ENCODE data around the gene ROR2.

Gene ROR2

GRCh38 chr9:91900055-91900796 lies 49.8 kb downstream of the ROR2 start:
- DNase-seq (ENCODE audit: low read depth), result no peak

GRCh38 chr9:91899594-91899993 lies 50.4 kb downstream of the ROR2 start:
- DNase-seq (ENCODE audit: low read depth), result no peak

- DNase-seq (ENCODE audit: low read depth), result no peak
These were observed 50.8 kb downstream of the ROR2 start for GRCh38 chr9:91899219-91899563.

GRCh38 chr9:91898451-91899218 lies 51.4 kb downstream of the ROR2 start:
- DNase-seq (ENCODE audit: low read depth), result no peak

GRCh38 chr9:91897201-91897600 lies 52.8 kb downstream of the ROR2 start:
- DNase-seq (ENCODE audit: low read depth), result no peak

- DNase-seq (ENCODE audit: low read depth), result no peak
These were observed 53.4 kb downstream of the ROR2 start for GRCh38 chr9:91896513-91897121.

GRCh38 chr9:91896097-91896496 lies 53.9 kb downstream of the ROR2 start:
- no peak for DNase-seq (ENCODE audit: low read depth)

GRCh38 chr9:91894536-91894935 lies 55.5 kb downstream of the ROR2 start:
- DNase-seq (ENCODE audit: low read depth), result no peak

- no peak for DNase-seq (ENCODE audit: low read depth)
These were observed 56.0 kb downstream of the ROR2 start for GRCh38 chr9:91894023-91894422.

- no peak for DNase-seq (ENCODE audit: low read depth)
These were observed 58.1 kb downstream of the ROR2 start for GRCh38 chr9:91891915-91892314.

GRCh38 chr9:91890662-91891061 lies 59.4 kb downstream of the ROR2 start:
- DNase-seq (ENCODE audit: low read depth), result no peak

GRCh38 chr9:91889161-91889911 lies 60.7 kb downstream of the ROR2 start:
- no peak for DNase-seq (ENCODE audit: low read depth)

- DNase-seq (ENCODE audit: low read depth), result no peak
These were observed 63.5 kb downstream of the ROR2 start for GRCh38 chr9:91886414-91887076.

GRCh38 chr9:91885746-91886413 lies 64.1 kb downstream of the ROR2 start:
- no peak for DNase-seq (ENCODE audit: low read depth)

- DNase-seq (ENCODE audit: low read depth), result no peak
These were observed 65.0 kb downstream of the ROR2 start for GRCh38 chr9:91884696-91885687.

GRCh38 chr9:91884153-91884552 lies 65.9 kb downstream of the ROR2 start:
- no peak for DNase-seq (ENCODE audit: low read depth)

GRCh38 chr9:91883503-91883902 lies 66.5 kb downstream of the ROR2 start:
- no peak for DNase-seq (ENCODE audit: low read depth)

- no peak for DNase-seq (ENCODE audit: low read depth)
These were observed 67.4 kb downstream of the ROR2 start for GRCh38 chr9:91882627-91883026.

- DNase-seq (ENCODE audit: low read depth), result no peak
These were observed 69.6 kb downstream of the ROR2 start for GRCh38 chr9:91880378-91880972.

- no peak for DNase-seq (ENCODE audit: low read depth)
These were observed 70.8 kb downstream of the ROR2 start for GRCh38 chr9:91879231-91879630.
